ENCODE data around the gene RLN1. TPM values are rescaled to one million over a fixed set of nuclear protein-coding genes. Genes with fewer than 3 reads are reported as not detected.
"Not testable (repeated sequence)": the region's sequence is repeated elsewhere in the genome, so short reads cannot be mapped to it uniquely, and the experiment has no call there.

RLN1 gene
- total RNA-seq, 1 experiment from 2014 or later: 0.87 TPM

DNA sequence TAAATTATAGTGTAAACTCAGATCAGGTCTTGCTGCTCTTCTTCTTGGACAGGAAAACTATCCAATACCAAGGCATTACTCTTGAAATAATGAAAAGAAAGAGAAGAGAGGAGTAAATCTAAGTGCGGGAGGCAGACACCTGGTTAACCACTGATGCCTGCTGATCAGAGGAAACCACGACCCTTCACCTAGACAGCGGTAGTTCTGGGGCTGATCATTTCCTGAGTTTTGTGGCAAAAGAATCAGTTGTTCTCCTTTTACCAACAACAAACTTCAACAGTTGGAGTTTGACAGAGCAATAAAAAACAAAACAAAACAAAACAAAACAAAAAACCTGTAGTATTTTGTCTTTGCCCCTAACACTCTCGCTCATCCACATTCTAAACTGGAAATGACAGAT, 3.0 kb downstream of the RLN1 start:
- POLR2A ChIA-PET: no interaction called here
- ATAC-seq (no peak), DNase-seq (ENCODE audit: low spot score) (no peak)
- no peak for TF ChIP-seq ZNF425 (CRISPR knock-in tag; conservative IDR thresholded peaks at IDR 0.05)
- TF ChIP-seq NFE2L1 (CRISPR knock-in tag; IDR thresholded peaks at IDR 0.05): no peak
- TF ChIP-seq ZBTB43 (CRISPR knock-in tag; IDR thresholded peaks at IDR 0.05): no peak
- TF ChIP-seq, protein P1, sequence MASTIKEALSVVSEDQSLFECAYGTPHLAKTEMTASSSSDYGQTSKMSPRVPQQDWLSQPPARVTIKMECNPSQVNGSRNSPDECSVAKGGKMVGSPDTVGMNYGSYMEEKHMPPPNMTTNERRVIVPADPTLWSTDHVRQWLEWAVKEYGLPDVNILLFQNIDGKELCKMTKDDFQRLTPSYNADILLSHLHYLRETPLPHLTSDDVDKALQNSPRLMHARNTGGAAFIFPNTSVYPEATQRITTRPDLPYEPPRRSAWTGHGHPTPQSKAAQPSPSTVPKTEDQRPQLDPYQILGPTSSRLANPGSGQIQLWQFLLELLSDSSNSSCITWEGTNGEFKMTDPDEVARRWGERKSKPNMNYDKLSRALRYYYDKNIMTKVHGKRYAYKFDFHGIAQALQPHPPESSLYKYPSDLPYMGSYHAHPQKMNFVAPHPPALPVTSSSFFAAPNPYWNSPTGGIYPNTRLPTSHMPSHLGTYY (CRISPR knock-in tag; IDR thresholded peaks at IDR 0.05): no peak
- TF ChIP-seq CBFB (CRISPR knock-in tag; IDR thresholded peaks at IDR 0.05; ENCODE audit: low read depth): no peak
- TF ChIP-seq, protein P2, sequence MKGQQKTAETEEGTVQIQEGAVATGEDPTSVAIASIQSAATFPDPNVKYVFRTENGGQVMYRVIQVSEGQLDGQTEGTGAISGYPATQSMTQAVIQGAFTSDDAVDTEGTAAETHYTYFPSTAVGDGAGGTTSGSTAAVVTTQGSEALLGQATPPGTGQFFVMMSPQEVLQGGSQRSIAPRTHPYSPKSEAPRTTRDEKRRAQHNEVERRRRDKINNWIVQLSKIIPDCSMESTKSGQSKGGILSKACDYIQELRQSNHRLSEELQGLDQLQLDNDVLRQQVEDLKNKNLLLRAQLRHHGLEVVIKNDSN (CRISPR knock-in tag; IDR thresholded peaks at IDR 0.05): no peak
- TF ChIP-seq GTF2I (CRISPR knock-in tag; conservative IDR thresholded peaks at IDR 0.05): no peak
- TF ChIP-seq PRDM15 (CRISPR knock-in tag; IDR thresholded peaks at IDR 0.05): no peak
- no peak for TF ChIP-seq ELF4 (CRISPR knock-in tag; IDR thresholded peaks at IDR 0.05; ENCODE audit: low read depth)
- no peak for TF ChIP-seq ZMAT4 (CRISPR knock-in tag; IDR thresholded peaks at IDR 0.05)
- TF ChIP-seq RELA (CRISPR knock-in tag; IDR thresholded peaks at IDR 0.05; ENCODE audit: borderline replicate concordance): no peak
- no peak for TF ChIP-seq OVOL2 (CRISPR knock-in tag; IDR thresholded peaks at IDR 0.05; ENCODE audit: borderline replicate concordance)
- no peak for TF ChIP-seq FOXK1 (CRISPR knock-in tag; IDR thresholded peaks at IDR 0.05)
- no peak for TF ChIP-seq TEAD4 (CRISPR knock-in tag; IDR thresholded peaks at IDR 0.05)
- TF ChIP-seq MXD4 (CRISPR knock-in tag; IDR thresholded peaks at IDR 0.05; ENCODE audit: borderline replicate concordance): no peak
- TF ChIP-seq ZNF263 (CRISPR knock-in tag; IDR thresholded peaks at IDR 0.05; ENCODE audit: low read depth): no peak
- TF ChIP-seq KAT7 (CRISPR knock-in tag; IDR thresholded peaks at IDR 0.05; ENCODE audit: borderline replicate concordance): no peak
- TF ChIP-seq JAZF1 (CRISPR knock-in tag; IDR thresholded peaks at IDR 0.05): no peak
- TF ChIP-seq NR3C1 (CRISPR knock-in tag; conservative IDR thresholded peaks at IDR 0.05; ENCODE audit: low read depth): no peak
- TF ChIP-seq NFYB (CRISPR knock-in tag; conservative IDR thresholded peaks at IDR 0.05; ENCODE audit: low read depth): no peak
- CTCF ChIA-PET: no interaction called here
- Mint-ChIP-seq H3K36me3 (no peaks in the 10 kb centered on the region), H3K27ac (no peak overlapping the region), H3K9me3 (no peaks in the 10 kb centered on the region), H3K27me3 (ENCODE audit: low read depth) (no peaks in the 10 kb centered on the region), H3K4me3 (no peak overlapping the region), H3K4me1 (peaks cover 5% of the 10 kb centered on the region)

DNA sequence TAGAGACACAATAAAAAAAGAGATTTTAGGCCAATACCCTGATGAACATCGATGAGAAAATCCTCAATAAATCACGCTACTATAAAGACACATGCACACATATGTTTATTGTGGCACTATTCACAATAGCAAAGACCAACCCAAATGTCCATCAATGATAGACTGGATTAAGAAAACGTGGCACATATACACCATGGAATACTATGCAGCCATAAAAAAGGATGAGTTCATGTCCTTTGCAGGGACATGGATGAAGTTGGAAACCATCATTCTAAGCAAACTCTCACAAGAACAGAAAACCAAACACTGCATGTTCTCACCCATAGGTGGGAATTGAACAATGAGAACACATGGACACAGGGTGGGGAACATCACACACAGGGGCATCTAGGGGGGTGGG, 8.4 kb downstream of the RLN1 start:
- peaks cover 16% of the 10 kb centered on the region for H3K4me1 Mint-ChIP-seq
- DNase-seq (ENCODE audit: low spot score); POLR2A ChIA-PET; H3K27ac Mint-ChIP-seq; ATAC-seq; CTCF ChIA-PET; H3K27me3 Mint-ChIP-seq (ENCODE audit: low read depth); H3K4me3 Mint-ChIP-seq: not testable (repeated sequence)
- peaks cover 29% of the 10 kb centered on the region for H3K36me3 Mint-ChIP-seq
- H3K9me3 Mint-ChIP-seq: peaks cover 27% of the 10 kb centered on the region

Data from WTC11 (cell line).